ENCODE measurements around the gene ZNF14. TPM values are rescaled to one million over a fixed set of nuclear protein-coding genes. Genes with fewer than 3 reads are reported as not detected.

Gene ZNF14
- total and polyA plus RNA-seq, 2 of the 13 experiments (the other 11 are each of a cell fraction or from before 2014, with no cell fraction given): 1.9 to 6.2 TPM

GRCh38 chr19:19663256-19664120 lies 69.4 kb downstream of the ZNF14 start, which contains the start of gene ATP13A1 (continued):
- TF ChIP-seq SAP130 (CRISPR knock-in tag; IDR thresholded peaks at IDR 0.05; ENCODE audit: low read depth) (peak; percentile 75), HINFP (CRISPR knock-in tag; IDR thresholded peaks at IDR 0.05; ENCODE audit: low read depth) (no peak), MIER3 (CRISPR knock-in tag; IDR thresholded peaks at IDR 0.05; ENCODE audit: borderline replicate concordance) (peak; percentile 33; the same call in 1 of the 2 replicates), FOXJ3 (CRISPR knock-in tag; IDR thresholded peaks at IDR 0.05; ENCODE audit: borderline replicate concordance) (peak; percentile 70; the same call in 1 of the 2 replicates), POGZ (CRISPR knock-in tag; IDR thresholded peaks at IDR 0.05) (peak; percentile 35; the same call in 1 of the 2 replicates), MEIS2 (CRISPR knock-in tag; IDR thresholded peaks at IDR 0.05) (peak; percentile 48), ZNF280B (CRISPR knock-in tag; IDR thresholded peaks at IDR 0.05; ENCODE audit: borderline replicate concordance) (peak; percentile 36; the same call in 1 of the 2 replicates), SIX4 (CRISPR knock-in tag; IDR thresholded peaks at IDR 0.05) (no peak), MAX (IDR thresholded peaks at IDR 0.05) (peak; percentile 54; the same call in 1 of the 2 replicates), ELF4 (CRISPR knock-in tag; IDR thresholded peaks at IDR 0.05; ENCODE audit: borderline replicate concordance) (peak; percentile 83; the same call in 1 of the 2 replicates), GABPB1 (CRISPR knock-in tag; IDR thresholded peaks at IDR 0.05) (peak; percentile 95), CBX2 (IDR thresholded peaks at IDR 0.05; ENCODE audit: low read depth, low read length) (no peak), CBX2 (CRISPR knock-in tag; IDR thresholded peaks at IDR 0.05; ENCODE audit: low read depth) (no peak), GZF1 (CRISPR knock-in tag; IDR thresholded peaks at IDR 0.05) (no peak), MBNL3 (CRISPR knock-in tag; conservative IDR thresholded peaks at IDR 0.05) (no peak), PATZ1 (CRISPR knock-in tag; IDR thresholded peaks at IDR 0.05) (no peak; the same call in 1 of the 2 replicates), ZNF790 (CRISPR knock-in tag; IDR thresholded peaks at IDR 0.05; ENCODE audit: borderline replicate concordance) (no peak; the same call in 1 of the 2 replicates), KMT2B (CRISPR knock-in tag; IDR thresholded peaks at IDR 0.05) (peak; percentile 60), ZBTB33 (CRISPR knock-in tag; IDR thresholded peaks at IDR 0.05) (no peak), HNRNPUL1 (IDR thresholded peaks at IDR 0.05; ENCODE audit: low read depth, low read length) (no peak), IKZF1 (IDR thresholded peaks at IDR 0.05) (no peak), RFX5 (IDR thresholded peaks at IDR 0.05; ENCODE audit: low read depth, low read length) (no peak), YEATS4 (CRISPR knock-in tag; IDR thresholded peaks at IDR 0.05; ENCODE audit: borderline replicate concordance) (peak; percentile 86; the same call in 1 of the 2 replicates)
